Omental fat pad (tissue), 4 donors: ENCODE results near the gene ADGRL3. TPM values are rescaled to one million over a fixed set of nuclear protein-coding genes. Genes with fewer than 3 reads are reported as not detected.

Source experiments
- ATAC-seq: fragments of 150-250 bp; one replicate; pipeline ENCODE4 v1.9.1; 2016; ENCODE audit warnings: mild to moderate bottlenecking, moderate library complexity; ENCODE audit not compliant: low FRiP score
- DNase-seq: peaks from one replicate; pipeline ENCODE4 v3.0.0-alpha.2; 2019; ENCODE audit warnings: low spot score
- total RNA-seq, 4 donors: library from RNA; depleted of rRNA; stranded (reverse); fragments of >200 nt; gene quantifications; one replicate each; pipeline ENCODE4 v1.1.0, GENCODE V29; 2016
- TF ChIP-seq, protein P1 (sequence below), 3 donors: fragments of 450-650 bp; IDR thresholded peaks; one replicate each; pipeline ENCODE4 v1.5.1; 2016 to 2017; ENCODE audit warnings: antibody characterized with exemption in 3 of 3, mild to moderate bottlenecking in 3 of 3, moderate library complexity in 2 of 3

The ADGRL3 gene
- total RNA-seq, 4 donors from 2014 or later, result 2.5 to 16.4 (median 4.6) TPM

DNA sequence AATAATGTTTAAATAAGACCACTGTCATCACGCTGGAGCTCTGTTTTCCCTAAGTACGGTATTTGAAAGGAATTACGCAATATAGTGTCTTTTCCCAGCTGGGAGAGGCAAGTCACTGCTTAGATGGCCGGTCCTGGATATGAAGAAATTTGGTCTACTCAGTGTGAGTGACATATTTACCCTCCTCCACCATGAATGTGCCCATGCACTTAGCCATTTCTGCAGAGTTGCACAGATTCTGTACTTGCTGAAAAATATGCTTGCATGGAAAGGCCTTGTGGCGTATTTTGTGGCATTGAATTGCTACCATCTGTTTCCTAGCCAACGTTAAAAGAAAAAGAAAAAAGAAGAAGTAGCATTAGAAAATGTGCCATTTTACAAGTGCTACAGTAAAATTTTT lies 73.1 kb downstream of the ADGRL3 start:
- TF ChIP-seq, protein P1, sequence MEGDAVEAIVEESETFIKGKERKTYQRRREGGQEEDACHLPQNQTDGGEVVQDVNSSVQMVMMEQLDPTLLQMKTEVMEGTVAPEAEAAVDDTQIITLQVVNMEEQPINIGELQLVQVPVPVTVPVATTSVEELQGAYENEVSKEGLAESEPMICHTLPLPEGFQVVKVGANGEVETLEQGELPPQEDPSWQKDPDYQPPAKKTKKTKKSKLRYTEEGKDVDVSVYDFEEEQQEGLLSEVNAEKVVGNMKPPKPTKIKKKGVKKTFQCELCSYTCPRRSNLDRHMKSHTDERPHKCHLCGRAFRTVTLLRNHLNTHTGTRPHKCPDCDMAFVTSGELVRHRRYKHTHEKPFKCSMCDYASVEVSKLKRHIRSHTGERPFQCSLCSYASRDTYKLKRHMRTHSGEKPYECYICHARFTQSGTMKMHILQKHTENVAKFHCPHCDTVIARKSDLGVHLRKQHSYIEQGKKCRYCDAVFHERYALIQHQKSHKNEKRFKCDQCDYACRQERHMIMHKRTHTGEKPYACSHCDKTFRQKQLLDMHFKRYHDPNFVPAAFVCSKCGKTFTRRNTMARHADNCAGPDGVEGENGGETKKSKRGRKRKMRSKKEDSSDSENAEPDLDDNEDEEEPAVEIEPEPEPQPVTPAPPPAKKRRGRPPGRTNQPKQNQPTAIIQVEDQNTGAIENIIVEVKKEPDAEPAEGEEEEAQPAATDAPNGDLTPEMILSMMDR (IDR thresholded peaks at IDR 0.05), result no peak
- DNase-seq (no peak), ATAC-seq (no peak)

- ATAC-seq, result no peak
- no peak for DNase-seq
- TF ChIP-seq, protein P1 (IDR thresholded peaks at IDR 0.05), result no peak
These were observed 74.2 kb downstream of the ADGRL3 start for GRCh38 chr4:61274286-61274685.

- DNase-seq, result no peak
- TF ChIP-seq, protein P1 (IDR thresholded peaks at IDR 0.05), result no peak
- no peak for ATAC-seq
These were observed 75.1 kb downstream of the ADGRL3 start for GRCh38 chr4:61275241-61275640.

GRCh38 chr4:61276029-61276428 lies 75.9 kb downstream of the ADGRL3 start:
- DNase-seq (no peak), ATAC-seq (no peak)
- TF ChIP-seq, protein P1 (IDR thresholded peaks at IDR 0.05), result no peak

- ATAC-seq, result no peak
- DNase-seq, result no peak
- TF ChIP-seq, protein P1 (IDR thresholded peaks at IDR 0.05), result no peak
These were observed 77.9 kb downstream of the ADGRL3 start for GRCh38 chr4:61277785-61278760.

DNA sequence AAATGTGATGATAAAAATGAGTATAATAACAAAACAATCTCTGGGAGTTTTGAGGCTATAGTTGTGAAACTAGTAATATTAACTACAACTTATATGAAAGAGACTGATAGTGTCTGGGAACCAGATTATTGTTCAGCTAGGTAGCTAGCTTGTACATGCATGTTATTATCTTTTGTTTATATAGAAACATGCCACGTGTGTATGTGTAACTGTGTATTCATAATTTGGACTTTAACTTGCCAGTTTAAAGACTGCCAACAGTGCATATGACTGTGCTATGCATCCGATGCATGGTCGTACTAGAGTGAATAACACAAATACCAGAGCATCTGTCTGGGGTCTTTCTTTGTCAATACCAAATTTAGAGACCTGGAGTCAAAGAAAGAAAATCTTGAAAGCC lies 92.2 kb downstream of the ADGRL3 start:
- ATAC-seq (no peak), DNase-seq (no peak)
- TF ChIP-seq, protein P1 (IDR thresholded peaks at IDR 0.05), result no peak
